GM12873 (cell line): ENCODE measurements around the gene RAB14.

Experiments used
- TF ChIP-seq, protein P1 (sequence below): IDR thresholded peaks from 2 replicates; pipeline ENCODE4 v1.5.1; 2012; ENCODE audit warnings: low read depth, mild to moderate bottlenecking, moderate library complexity, low read length, control low read depth; ENCODE audit not compliant: insufficient read depth; ENCODE audit errors: missing control alignments

The RAB14 gene

DNA sequence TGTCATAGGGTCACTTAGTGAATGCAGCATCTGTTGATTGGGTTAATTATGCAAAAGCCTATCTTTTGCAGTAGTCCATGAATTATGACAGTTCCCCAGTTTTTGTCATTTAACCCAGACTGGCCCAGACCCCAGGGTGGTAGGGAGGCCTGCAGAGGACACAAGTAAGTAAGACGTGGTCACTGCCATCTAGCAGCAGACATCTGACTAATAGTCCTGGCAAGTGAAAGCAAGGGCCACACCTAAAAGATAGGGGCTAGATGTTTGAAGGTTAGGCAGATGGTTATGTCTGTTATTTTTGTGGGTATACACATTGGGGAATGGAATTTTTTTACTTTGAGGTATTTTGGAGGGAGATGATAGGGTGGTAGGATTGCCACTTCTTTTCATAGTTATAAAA is 48.0 kb downstream of the RAB14 start:
- TF ChIP-seq, protein P1, sequence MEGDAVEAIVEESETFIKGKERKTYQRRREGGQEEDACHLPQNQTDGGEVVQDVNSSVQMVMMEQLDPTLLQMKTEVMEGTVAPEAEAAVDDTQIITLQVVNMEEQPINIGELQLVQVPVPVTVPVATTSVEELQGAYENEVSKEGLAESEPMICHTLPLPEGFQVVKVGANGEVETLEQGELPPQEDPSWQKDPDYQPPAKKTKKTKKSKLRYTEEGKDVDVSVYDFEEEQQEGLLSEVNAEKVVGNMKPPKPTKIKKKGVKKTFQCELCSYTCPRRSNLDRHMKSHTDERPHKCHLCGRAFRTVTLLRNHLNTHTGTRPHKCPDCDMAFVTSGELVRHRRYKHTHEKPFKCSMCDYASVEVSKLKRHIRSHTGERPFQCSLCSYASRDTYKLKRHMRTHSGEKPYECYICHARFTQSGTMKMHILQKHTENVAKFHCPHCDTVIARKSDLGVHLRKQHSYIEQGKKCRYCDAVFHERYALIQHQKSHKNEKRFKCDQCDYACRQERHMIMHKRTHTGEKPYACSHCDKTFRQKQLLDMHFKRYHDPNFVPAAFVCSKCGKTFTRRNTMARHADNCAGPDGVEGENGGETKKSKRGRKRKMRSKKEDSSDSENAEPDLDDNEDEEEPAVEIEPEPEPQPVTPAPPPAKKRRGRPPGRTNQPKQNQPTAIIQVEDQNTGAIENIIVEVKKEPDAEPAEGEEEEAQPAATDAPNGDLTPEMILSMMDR, result no peak

DNA sequence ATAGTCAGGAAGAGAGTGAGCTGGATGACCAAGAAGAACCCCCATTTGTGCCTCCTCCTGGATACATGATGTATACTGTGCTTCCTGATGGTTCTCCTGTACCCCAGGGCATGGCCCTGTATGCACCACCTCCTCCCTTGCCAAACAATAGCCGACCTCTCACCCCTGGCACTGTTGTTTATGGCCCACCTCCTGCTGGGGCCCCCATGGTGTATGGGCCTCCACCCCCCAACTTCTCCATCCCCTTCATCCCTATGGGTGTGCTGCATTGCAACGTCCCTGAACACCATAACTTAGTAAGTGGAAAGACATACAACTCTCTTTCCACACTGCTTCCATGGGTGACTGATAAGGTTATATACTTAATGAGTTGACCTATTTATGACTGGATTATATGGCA is 51.5 kb downstream of the RAB14 start:
- TF ChIP-seq, protein P1, result no peak

DNA sequence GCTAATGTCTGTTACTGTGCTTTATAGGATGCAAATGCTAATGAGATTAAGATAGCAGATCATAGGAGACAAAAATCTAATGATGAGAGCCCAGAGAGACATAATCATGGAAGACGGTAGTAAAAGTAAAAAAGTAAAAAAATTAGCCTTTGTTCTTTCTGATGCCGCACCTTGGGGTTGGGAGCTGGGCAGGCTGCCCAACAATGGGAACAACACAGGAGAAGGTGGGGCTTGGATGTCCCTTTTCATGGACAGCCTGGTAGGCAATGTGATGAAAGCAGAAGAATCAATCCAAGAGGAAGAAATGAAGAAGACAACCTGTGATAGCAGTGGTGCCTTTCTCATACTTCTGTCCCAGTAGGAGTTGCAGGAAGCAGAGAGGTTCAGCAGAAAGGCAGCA is 57.2 kb downstream of the RAB14 start:
- TF ChIP-seq, protein P1, result no peak

DNA sequence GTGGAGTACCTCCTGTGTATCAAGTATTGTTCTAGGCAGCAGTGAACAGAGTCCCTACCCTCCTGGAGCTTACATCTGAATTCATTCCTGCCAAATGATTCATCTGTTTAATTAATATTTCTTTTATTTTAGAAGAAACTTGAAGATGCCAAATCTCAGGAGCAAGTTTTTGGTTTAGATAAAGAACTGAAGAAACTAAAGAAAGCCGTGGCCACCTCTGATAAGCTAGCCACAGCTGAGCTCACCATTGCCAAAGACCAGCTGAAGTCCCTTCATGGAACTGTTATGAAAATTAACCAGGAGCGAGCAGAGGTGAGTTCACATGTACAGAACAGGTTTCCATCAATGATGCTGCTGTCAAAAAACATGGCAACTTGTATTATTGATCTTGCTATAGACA is 57.9 kb downstream of the RAB14 start:
- TF ChIP-seq, protein P1, result no peak

DNA sequence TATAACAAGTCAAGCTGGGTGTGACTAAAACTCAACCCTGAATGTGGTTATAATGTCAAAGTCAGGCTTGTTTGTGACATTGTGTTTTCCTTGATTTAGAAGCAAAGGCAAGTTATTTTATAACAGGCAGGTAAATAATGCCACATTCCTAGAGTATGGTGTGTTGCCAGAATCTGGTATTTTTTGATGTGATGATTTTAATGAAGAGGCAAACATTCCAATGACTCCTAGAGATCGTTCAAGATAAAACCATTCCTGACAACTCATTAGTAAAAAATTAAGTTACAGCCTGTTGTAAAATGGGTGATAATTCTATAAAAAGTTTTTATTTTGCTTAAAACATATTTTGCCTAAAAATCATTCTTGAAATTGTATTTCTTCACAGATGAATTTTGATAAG is 60.0 kb downstream of the RAB14 start:
- TF ChIP-seq, protein P1, result no peak

DNA sequence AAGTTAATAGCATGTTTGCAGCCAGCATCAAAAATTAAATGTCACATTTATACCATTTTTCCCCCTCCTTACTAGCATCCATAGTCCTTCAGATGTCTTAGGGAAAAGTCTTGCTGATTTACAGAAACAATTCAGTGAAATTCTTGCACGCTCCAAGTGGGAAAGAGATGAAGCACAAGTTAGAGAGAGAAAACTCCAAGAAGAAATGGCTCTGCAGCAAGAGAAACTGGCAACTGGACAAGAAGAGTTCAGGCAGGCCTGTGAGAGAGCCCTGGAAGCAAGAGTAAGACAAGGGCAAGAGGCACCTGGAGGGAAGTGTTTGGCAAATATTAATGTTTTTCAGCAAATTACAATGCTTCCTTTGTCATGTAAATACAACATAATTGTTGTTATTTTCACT is 60.4 kb downstream of the RAB14 start:
- TF ChIP-seq, protein P1, result no peak

DNA sequence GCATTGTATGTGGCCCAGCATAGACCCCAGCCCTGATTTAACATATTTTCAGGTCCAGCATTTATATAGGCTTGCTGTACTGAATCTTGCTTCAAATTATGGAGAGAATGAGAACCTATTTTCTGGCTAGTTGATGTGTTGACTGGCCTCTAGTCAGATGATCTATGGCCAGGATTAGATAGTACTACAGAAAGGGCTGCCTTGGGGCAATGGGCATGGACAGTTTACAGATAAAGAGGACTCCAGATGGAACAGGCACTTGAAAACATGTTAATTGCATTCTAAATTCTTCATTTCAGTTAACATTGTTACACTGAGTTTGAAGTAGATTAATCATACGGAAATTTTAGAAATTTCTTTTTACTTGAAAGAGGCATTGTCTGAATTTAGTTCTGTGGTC is 61.5 kb downstream of the RAB14 start:
- TF ChIP-seq, protein P1, result no peak
